ENCODE data around the gene NUBP2.
"Not testable (repeated sequence)": the region's sequence is repeated elsewhere in the genome, so short reads cannot be mapped to it uniquely, and the experiment has no call there.

NUBP2 gene

GRCh38 chr16:1790611-1791255 is 8.0 kb downstream of the NUBP2 start:
- peaks cover 0 to 59% (median 41%) of the 10 kb centered on the region in 5 donors for H3K36me3 ChIP-seq (ENCODE audit: control insufficient read depth in 5 of 5, insufficient read depth in 5 of 5, low read length in 5 of 5)
- no peak overlapping the region for H3K27ac ChIP-seq (ENCODE audit: low read depth, low read length)
- H3K4me1 ChIP-seq (ENCODE audit: control insufficient read depth in 5 of 5, insufficient read depth in 5 of 5, low read length in 5 of 5) = peaks cover 0 to 4% (median 0%) of the 10 kb centered on the region in 5 donors

DNA sequence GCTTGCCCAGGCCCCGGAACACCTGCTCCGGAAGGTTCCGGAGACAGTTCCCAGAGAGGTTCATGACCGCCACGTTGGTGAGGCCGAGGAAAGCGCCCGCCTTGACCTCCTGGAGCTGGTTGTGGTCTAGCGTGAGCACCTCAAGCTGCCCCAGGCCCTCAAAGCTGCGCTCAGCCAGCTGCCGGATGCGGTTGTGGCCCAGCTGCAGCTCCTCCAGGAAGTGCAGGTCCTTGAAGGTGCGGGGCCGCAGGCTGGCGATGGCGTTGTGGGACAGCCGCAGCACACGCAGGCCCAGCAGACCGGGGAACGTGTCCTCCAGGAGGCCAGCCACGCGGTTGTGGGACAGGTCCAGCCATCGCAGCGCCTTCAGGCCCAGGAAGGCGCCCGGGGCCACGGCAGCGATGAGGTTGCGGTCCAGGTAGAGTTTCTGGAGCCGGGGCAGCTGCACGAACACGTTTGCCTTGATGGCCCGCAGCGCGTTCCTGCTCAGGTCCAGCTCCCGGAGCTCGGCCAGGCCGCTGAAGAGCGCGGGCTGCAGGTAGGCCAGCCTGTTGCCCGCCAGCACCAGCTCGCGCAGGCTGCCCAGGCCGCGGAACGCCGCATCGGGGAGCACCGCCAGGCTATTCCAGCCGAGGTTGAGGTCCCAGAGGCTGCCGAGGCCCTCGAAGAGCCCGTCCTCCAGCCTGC is 8.6 kb downstream of the NUBP2 start:
- H3K9ac ChIP-seq (ENCODE audit: low read length in 5 of 5) = no peak overlapping the region
- H3K36me3 ChIP-seq (ENCODE audit: control insufficient read depth in 5 of 5, insufficient read depth in 5 of 5, low read length in 5 of 5) = peaks cover 0 to 54% (median 38%) of the 10 kb centered on the region in 5 donors
- no peak overlapping the region for H3K4me3 ChIP-seq (ENCODE audit: low read depth in 1 of 5, low read length in 5 of 5)
- H3K9me3 ChIP-seq (ENCODE audit: control insufficient read depth in 5 of 5, low read length in 5 of 5) = no peaks in the 10 kb centered on the region
- H3K27me3 ChIP-seq (ENCODE audit: control insufficient read depth in 5 of 5, insufficient read depth in 4 of 5, low read length in 5 of 5) = no peaks in the 10 kb centered on the region
- H3K27ac ChIP-seq (ENCODE audit: low read depth, low read length) = no peak overlapping the region
- peaks cover 0 to 2% (median 0%) of the 10 kb centered on the region in 5 donors for H3K4me1 ChIP-seq (ENCODE audit: control insufficient read depth in 5 of 5, insufficient read depth in 5 of 5, low read length in 5 of 5)

More at GRCh38 chr16:1790611-1791255, 8.0 kb downstream of the NUBP2 start:
- Histone ChIP-seq H3K27me3 (ENCODE audit: control insufficient read depth in 5 of 5, insufficient read depth in 4 of 5, low read length in 5 of 5) (no peaks in the 10 kb centered on the region), H3K9ac (ENCODE audit: low read length in 5 of 5) (no peak overlapping the region), H3K4me3 (ENCODE audit: low read depth in 1 of 5, low read length in 5 of 5) (no peak overlapping the region), H3K9me3 (ENCODE audit: control insufficient read depth in 5 of 5, low read length in 5 of 5) (no peaks in the 10 kb centered on the region)

DNA sequence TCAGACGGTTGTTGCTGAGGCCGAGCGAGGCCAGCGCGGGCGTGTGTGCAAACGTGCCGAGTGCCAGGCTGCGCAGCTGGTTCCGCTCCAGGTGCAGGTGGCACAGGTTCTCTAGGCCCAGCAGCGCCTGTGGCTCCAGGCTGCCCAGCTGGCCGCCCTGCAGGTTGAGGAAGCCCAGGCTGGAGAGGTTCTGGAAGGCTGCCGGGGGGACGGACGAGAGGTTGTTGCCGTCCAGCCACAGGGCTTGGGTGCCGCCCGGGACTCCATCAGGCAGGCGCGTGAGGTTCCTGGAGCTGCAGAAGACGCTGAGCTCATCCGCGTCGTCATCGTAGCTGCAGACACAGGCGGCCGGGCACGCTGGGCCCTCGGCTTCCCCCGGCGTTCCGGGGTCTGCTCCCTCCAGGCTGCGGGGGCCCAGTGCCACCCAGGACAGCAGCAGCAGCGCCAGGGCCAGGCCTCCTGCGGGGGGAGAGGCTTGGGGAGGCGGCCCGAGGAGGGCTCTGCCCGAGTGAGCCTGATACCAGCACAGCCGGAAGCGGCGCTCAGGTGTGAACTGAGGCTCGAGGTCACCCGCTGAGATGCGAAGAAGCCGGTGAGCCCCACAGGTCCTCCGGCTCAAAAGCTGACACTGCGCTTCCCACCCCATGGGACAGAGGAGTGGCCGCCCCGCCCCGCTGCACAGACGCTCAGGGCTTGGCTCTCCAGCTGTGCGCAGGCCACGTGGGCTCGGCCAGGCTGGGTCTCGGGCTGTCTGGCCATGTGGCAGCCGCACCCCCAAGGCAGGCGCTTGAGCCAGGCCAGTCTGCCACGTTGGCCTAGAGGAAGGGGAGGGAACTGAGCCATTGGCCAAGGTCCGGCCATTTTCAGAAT is 9.4 kb downstream of the NUBP2 start:
- Histone ChIP-seq H3K27ac (ENCODE audit: low read depth, low read length) (no peak overlapping the region), H3K4me3 (ENCODE audit: low read depth in 1 of 5, low read length in 5 of 5) (no peak overlapping the region), H3K9ac (ENCODE audit: low read length in 5 of 5) (no peak overlapping the region), H3K4me1 (ENCODE audit: control insufficient read depth in 5 of 5, insufficient read depth in 5 of 5, low read length in 5 of 5) (no peaks in the 10 kb centered on the region), H3K36me3 (ENCODE audit: control insufficient read depth in 5 of 5, insufficient read depth in 5 of 5, low read length in 5 of 5) (peaks cover 0 to 46% (median 31%) of the 10 kb centered on the region in 5 donors), H3K27me3 (ENCODE audit: control insufficient read depth in 5 of 5, insufficient read depth in 4 of 5, low read length in 5 of 5) (no peaks in the 10 kb centered on the region), H3K9me3 (ENCODE audit: control insufficient read depth in 5 of 5, low read length in 5 of 5) (no peaks in the 10 kb centered on the region)

GRCh38 chr16:1792836-1793577 is 10.2 kb downstream of the NUBP2 start:
- Histone ChIP-seq H3K4me3 (ENCODE audit: low read depth in 1 of 5, low read length in 5 of 5) (no peak overlapping the region), H3K36me3 (ENCODE audit: control insufficient read depth in 5 of 5, insufficient read depth in 5 of 5, low read length in 5 of 5) (peaks cover 0 to 38% (median 23%) of the 10 kb centered on the region in 5 donors), H3K9me3 (ENCODE audit: control insufficient read depth in 5 of 5, low read length in 5 of 5) (peaks cover 0 to 4% (median 2%) of the 10 kb centered on the region in 5 donors), H3K9ac (ENCODE audit: low read length in 5 of 5) (no peak overlapping the region), H3K27me3 (ENCODE audit: control insufficient read depth in 5 of 5, insufficient read depth in 4 of 5, low read length in 5 of 5) (no peaks in the 10 kb centered on the region), H3K4me1 (ENCODE audit: control insufficient read depth in 5 of 5, insufficient read depth in 5 of 5, low read length in 5 of 5) (no peaks in the 10 kb centered on the region), H3K27ac (ENCODE audit: low read depth, low read length) (no peak overlapping the region)

GRCh38 chr16:1793578-1794220 is 10.9 kb downstream of the NUBP2 start, which contains the start of gene IGFALS:
IGFALS (minus strand) TSS chr16:1793705; CDS start chr16:1793652, 53 bp downstream.
- Histone ChIP-seq H3K9me3 (ENCODE audit: control insufficient read depth in 5 of 5, low read length in 5 of 5) (peaks cover 0 to 5% (median 4%) of the 10 kb centered on the region in 5 donors), H3K9ac (ENCODE audit: low read length in 5 of 5) (no peak within 1 kb of the TSS), H3K27me3 (ENCODE audit: control insufficient read depth in 5 of 5, insufficient read depth in 4 of 5, low read length in 5 of 5) (no peaks in the 10 kb centered on the region), H3K36me3 (ENCODE audit: control insufficient read depth in 5 of 5, insufficient read depth in 5 of 5, low read length in 5 of 5) (peaks cover 0 to 31% (median 17%) of the 10 kb centered on the region in 5 donors), H3K27ac (ENCODE audit: low read depth, low read length) (no peak within 1 kb of the TSS), H3K4me3 (ENCODE audit: low read depth in 1 of 5, low read length in 5 of 5) (no peak within 1 kb of the TSS), H3K4me1 (ENCODE audit: control insufficient read depth in 5 of 5, insufficient read depth in 5 of 5, low read length in 5 of 5) (no peaks in the 10 kb centered on the region)

GRCh38 chr16:1794221-1794871 is 11.6 kb downstream of the NUBP2 start:
- Histone ChIP-seq H3K4me3 (ENCODE audit: low read depth in 1 of 5, low read length in 5 of 5) (no peak overlapping the region), H3K4me1 (ENCODE audit: control insufficient read depth in 5 of 5, insufficient read depth in 5 of 5, low read length in 5 of 5) (no peaks in the 10 kb centered on the region), H3K9me3 (ENCODE audit: control insufficient read depth in 5 of 5, low read length in 5 of 5) (peaks cover 0 to 5% (median 4%) of the 10 kb centered on the region in 5 donors), H3K36me3 (ENCODE audit: control insufficient read depth in 5 of 5, insufficient read depth in 5 of 5, low read length in 5 of 5) (peaks cover 0 to 25% (median 11%) of the 10 kb centered on the region in 5 donors), H3K27ac (ENCODE audit: low read depth, low read length) (no peak overlapping the region), H3K27me3 (ENCODE audit: control insufficient read depth in 5 of 5, insufficient read depth in 4 of 5, low read length in 5 of 5) (no peaks in the 10 kb centered on the region), H3K9ac (ENCODE audit: low read length in 5 of 5) (no peak overlapping the region)

DNA sequence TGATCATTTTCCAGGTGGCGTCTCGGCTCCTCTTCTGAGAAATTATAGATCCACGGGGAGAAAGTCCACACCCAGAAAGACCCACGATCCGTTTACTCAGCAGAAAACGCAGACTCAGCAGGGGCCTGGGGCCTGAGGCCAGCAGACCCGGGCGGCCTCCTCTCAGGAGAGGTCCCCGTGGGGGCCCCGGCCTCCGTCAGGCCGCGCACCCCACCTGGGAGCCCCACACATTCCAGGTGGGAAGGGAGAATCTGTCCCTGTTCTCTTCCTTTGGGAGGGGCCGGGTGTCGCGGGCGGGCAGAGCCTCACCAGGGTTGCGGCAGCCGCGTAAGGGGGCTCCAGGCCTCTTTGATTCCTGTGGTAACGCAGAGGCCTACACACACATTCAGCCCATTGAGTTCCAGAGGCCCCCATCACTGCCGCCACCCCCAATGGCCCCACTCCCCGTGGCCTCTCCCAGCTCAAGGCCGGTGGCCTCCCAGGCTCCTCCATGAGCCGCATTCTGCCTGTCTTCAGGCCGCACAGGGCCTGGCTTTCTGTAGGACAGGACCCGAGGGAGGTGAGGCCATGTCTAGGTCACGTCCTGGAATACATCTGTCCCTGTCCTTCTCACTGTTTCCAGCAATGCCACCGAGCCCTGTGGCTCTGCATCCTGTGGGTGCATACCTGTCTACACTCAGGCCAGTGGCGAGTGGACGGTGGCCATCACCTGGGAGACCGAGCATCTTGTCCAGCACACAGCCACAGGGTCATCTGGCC is 12.3 kb downstream of the NUBP2 start:
- H3K27me3 ChIP-seq (ENCODE audit: control insufficient read depth in 5 of 5, insufficient read depth in 4 of 5, low read length in 5 of 5) = no peaks in the 10 kb centered on the region
- no peak overlapping the region for H3K4me3 ChIP-seq (ENCODE audit: low read depth in 1 of 5, low read length in 5 of 5)
- no peaks in the 10 kb centered on the region for H3K4me1 ChIP-seq (ENCODE audit: control insufficient read depth in 5 of 5, insufficient read depth in 5 of 5, low read length in 5 of 5)
- peaks cover 0 to 18% (median 8%) of the 10 kb centered on the region in 5 donors for H3K36me3 ChIP-seq (ENCODE audit: control insufficient read depth in 5 of 5, insufficient read depth in 5 of 5, low read length in 5 of 5)
- H3K9ac ChIP-seq (ENCODE audit: low read length in 5 of 5) = no peak overlapping the region
- peaks cover 0 to 5% (median 4%) of the 10 kb centered on the region in 5 donors for H3K9me3 ChIP-seq (ENCODE audit: control insufficient read depth in 5 of 5, low read length in 5 of 5)
- H3K27ac ChIP-seq (ENCODE audit: low read depth, low read length) = no peak overlapping the region

DNA sequence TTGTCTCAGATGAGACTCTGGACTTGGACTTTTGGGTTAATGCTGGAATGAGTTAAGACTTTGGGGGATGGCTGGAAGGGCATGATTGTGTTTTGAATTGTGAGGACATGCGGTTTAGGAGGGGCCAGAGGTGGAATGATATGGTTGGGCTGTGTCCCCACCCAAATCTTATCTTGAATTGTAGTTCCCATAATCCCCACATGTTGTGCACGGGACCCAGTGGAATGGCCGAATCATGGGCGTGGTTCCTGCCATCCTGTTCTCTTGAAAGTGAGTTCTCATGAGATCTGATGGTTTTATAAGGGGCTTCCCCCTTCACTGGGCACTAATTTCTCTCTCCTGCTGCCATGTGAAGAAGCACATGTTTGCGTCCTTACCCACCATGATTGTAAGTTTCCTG is 16.5 kb downstream of the NUBP2 start:
- not testable (repeated sequence) for H3K27ac ChIP-seq (ENCODE audit: low read depth, low read length); H3K36me3 ChIP-seq (ENCODE audit: control insufficient read depth in 5 of 5, insufficient read depth in 5 of 5, low read length in 5 of 5); H3K9ac ChIP-seq (ENCODE audit: low read length in 5 of 5); H3K9me3 ChIP-seq (ENCODE audit: control insufficient read depth in 5 of 5, low read length in 5 of 5); H3K27me3 ChIP-seq (ENCODE audit: control insufficient read depth in 5 of 5, insufficient read depth in 4 of 5, low read length in 5 of 5); H3K4me1 ChIP-seq (ENCODE audit: control insufficient read depth in 5 of 5, insufficient read depth in 5 of 5, low read length in 5 of 5); H3K4me3 ChIP-seq (ENCODE audit: low read depth in 1 of 5, low read length in 5 of 5)

Data from subcutaneous abdominal adipose tissue (tissue), 5 donors.